NCI-H526 treated with DMSO at 0.1 percent for 48 hours (cell line): ENCODE measurements around the gene COL28A1.
A peak's percentile ranks its signal among the peaks of the same experiment; 100 is the strongest.

ENCODE experiments used
- DNase-seq: peaks from one replicate; lab custom pipeline; 2025; lab: John Stamatoyannopoulos, UW

COL28A1 gene

GRCh38 chr7:7330997-7331396 is 204.7 kb downstream of the COL28A1 start:
- no peak for DNase-seq

- no peak for DNase-seq
Observed at GRCh38 chr7:7329326-7329725, 206.3 kb downstream of the COL28A1 start.

- DNase-seq: no peak
Observed at GRCh38 chr7:7327423-7327822, 208.2 kb downstream of the COL28A1 start.

- no peak for DNase-seq
Observed at GRCh38 chr7:7324698-7325097, 211.0 kb downstream of the COL28A1 start.

GRCh38 chr7:7323921-7324320 is 211.8 kb downstream of the COL28A1 start:
- DNase-seq: no peak

- DNase-seq: peak; percentile 1
Observed at GRCh38 chr7:7323352-7323751, 212.3 kb downstream of the COL28A1 start.

- peak; percentile 85 for DNase-seq
Observed at GRCh38 chr7:7321681-7322080, 214.0 kb downstream of the COL28A1 start.

GRCh38 chr7:7318601-7319000 is 217.1 kb downstream of the COL28A1 start:
- DNase-seq: no peak

- DNase-seq: no peak
Observed at GRCh38 chr7:7317850-7318249, 217.8 kb downstream of the COL28A1 start.

GRCh38 chr7:7315851-7316250 is 219.8 kb downstream of the COL28A1 start:
- no peak for DNase-seq

- no peak for DNase-seq
Observed at GRCh38 chr7:7312323-7312722, 223.3 kb downstream of the COL28A1 start.

- no peak for DNase-seq
Observed at GRCh38 chr7:7311001-7311400, 224.7 kb downstream of the COL28A1 start.

- no peak for DNase-seq
Observed at GRCh38 chr7:7309203-7309602, 226.5 kb downstream of the COL28A1 start.
